HepG2 (cell line): ENCODE data around the gene ABI2. TPM values are rescaled to one million over a fixed set of nuclear protein-coding genes. Genes with fewer than 3 reads are reported as not detected.

Experiments
- polyA plus RNA-seq, 8 experiments: library from polyadenylated mRNA; depleted of rRNA in 3 of 8; stranded (reverse) in 7 of 8; unstranded in 1 of 8; fragments of >200 nt; fragmentation: Illumina TruSeq in 4 of 8; extraction: Trizol in 4 of 8; gene quantifications; 2 replicates each; pipeline versions ENCODE4 v1.2.1 to v1.2.3, GENCODE V29; 2011 to 2016; ENCODE audit warnings: low read depth in 4 of 8, missing spikeins in 1 of 8, mixed read lengths in 1 of 8; ENCODE audit not compliant: insufficient read depth in 1 of 8
- total RNA-seq, 5 experiments: library from RNA; depleted of rRNA; stranded (reverse); fragments of >200 nt; fragmentation: Illumina TruSeq; extraction: Trizol; gene quantifications; 2 replicates each; pipeline ENCODE4 v1.2.3, GENCODE V29; 2016; ENCODE audit warnings: low read depth in 1 of 5
- TF ChIP-seq, protein P1 (sequence below), 2 experiments: fragments of 450-650 bp in 1 of 2; sonication (generic) in 1 of 2; formaldehyde crosslinking in 1 of 2; IDR thresholded peaks; 2 replicates each; pipeline versions ENCODE4 v1.6.1 to v1.8.0; 2016 to 2022; ENCODE audit warnings: antibody characterized with exemption in 1 of 2, mild to moderate bottlenecking in 1 of 2, missing genetic modification reagents in 1 of 2

ABI2 gene
- total and polyA plus RNA-seq, 2 of the 13 experiments (the other 11 are each of a cell fraction or from before 2014, with no cell fraction given): 28.4 to 32.4 TPM

DNA sequence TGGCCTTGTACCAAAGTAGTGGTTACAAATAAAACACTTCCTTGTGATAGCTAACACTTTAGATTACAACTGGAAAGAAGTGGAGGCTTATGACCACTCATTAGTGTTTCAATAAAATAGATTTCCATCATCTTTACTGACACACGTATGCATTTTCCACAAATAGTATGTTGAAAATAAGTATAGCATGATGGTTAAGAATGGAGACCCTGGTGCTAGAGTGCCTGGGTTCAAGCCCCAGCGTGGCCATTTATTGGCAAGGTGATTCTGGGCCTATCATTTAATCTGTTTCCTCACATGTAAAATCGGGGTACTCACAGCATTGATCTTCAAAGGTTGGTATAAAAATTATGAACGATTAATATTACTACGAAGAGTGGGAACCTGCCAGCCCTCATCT, 152.4 kb downstream of the ABI2 start (continued):
- TF ChIP-seq, protein P1, sequence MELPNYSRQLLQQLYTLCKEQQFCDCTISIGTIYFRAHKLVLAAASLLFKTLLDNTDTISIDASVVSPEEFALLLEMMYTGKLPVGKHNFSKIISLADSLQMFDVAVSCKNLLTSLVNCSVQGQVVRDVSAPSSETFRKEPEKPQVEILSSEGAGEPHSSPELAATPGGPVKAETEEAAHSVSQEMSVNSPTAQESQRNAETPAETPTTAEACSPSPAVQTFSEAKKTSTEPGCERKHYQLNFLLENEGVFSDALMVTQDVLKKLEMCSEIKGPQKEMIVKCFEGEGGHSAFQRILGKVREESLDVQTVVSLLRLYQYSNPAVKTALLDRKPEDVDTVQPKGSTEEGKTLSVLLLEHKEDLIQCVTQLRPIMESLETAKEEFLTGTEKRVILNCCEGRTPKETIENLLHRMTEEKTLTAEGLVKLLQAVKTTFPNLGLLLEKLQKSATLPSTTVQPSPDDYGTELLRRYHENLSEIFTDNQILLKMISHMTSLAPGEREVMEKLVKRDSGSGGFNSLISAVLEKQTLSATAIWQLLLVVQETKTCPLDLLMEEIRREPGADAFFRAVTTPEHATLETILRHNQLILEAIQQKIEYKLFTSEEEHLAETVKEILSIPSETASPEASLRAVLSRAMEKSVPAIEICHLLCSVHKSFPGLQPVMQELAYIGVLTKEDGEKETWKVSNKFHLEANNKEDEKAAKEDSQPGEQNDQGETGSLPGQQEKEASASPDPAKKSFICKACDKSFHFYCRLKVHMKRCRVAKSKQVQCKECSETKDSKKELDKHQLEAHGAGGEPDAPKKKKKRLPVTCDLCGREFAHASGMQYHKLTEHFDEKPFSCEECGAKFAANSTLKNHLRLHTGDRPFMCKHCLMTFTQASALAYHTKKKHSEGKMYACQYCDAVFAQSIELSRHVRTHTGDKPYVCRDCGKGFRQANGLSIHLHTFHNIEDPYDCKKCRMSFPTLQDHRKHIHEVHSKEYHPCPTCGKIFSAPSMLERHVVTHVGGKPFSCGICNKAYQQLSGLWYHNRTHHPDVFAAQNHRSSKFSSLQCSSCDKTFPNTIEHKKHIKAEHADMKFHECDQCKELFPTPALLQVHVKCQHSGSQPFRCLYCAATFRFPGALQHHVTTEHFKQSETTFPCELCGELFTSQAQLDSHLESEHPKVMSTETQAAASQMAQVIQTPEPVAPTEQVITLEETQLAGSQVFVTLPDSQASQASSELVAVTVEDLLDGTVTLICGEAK (IDR thresholded peaks at IDR 0.05): no peak
- TF ChIP-seq, protein P1 (CRISPR knock-in tag; IDR thresholded peaks at IDR 0.05): no peak
